ENCODE measurements around the gene REPIN1. TPM values are rescaled to one million over a fixed set of nuclear protein-coding genes. Genes with fewer than 3 reads are reported as not detected.
A peak's percentile ranks its signal among the peaks of the same experiment; 100 is the strongest.

REPIN1 gene
- 100 to 1,000 TPM in 1 of 5 experiments, 10 to 100 TPM in 4; 68.5 to 103 (median 79.7) TPM for total RNA-seq
- 10 to 100 TPM; 46.7 to 77.0 TPM for polyA plus RNA-seq
- 79.1 reads per million, percentile 80 among the genes with 10 or more reads in this experiment for total RNA-seq

GRCh38 chr7:150368096-150368883 lies at the start of gene REPIN1:
Gene REPIN1, plus strand, starts transcription at chr7:150368822. Its CDS starts 890 bp downstream, at chr7:150369712.
- no peaks in the 10 kb centered on the region for H3K27me3 Mint-ChIP-seq
- peaks cover 24 to 67% (median 58%) of the 10 kb centered on the region in 7 donors for H3K4me1 Mint-ChIP-seq
- intact Hi-C loops (cut with micrococcal nuclease): loop anchor here (1.0 to 5.0 kb wide), 5 partner anchors 11 to 691 kb away; partner anchors contain the start of genes ACTR3C (in 1 of the 2), LRRC61 (in 1 of the 2) and SLC4A2 (in 1 of the 2)
- ChIA-PET CTCF (interaction anchor here (0.7 to 1.6 kb wide), 6 partner anchors 9 to 636 kb away, joined by 3 to 5 read pairs (median 4); a partner anchor contains a TSS), POLR2A (interaction anchor here (0.8 to 3.5 kb wide), 16 partner anchors 10 to 645 kb away, joined by 3 to 62 read pairs (median 5); partner anchors contain the start of genes ACTR3C, GIMAP4, GIMAP7 and LRRC61)
- H3K27ac ChIP-seq (ENCODE audit: low read depth, low read length): peak within 1 kb of the TSS; percentile 83
- DNase-seq: peak; percentile 65 to 88 (median 80)
- H3K36me3 Mint-ChIP-seq: peaks cover 0 to 13% (median 5%) of the 10 kb centered on the region in 5 donors
- peaks cover 0 to 24% (median 2%) of the 10 kb centered on the region in 3 experiments for H3K36me3 ChIP-seq (ENCODE audit: control insufficient read depth in 2 of 3, insufficient read depth in 3 of 3, low read length in 3 of 3)
- H3K4me3 Mint-ChIP-seq: peak within 1 kb of the TSS; percentile 91 to 97 (median 95)
- H3K9me3 Mint-ChIP-seq: no peaks in the 10 kb centered on the region
- peaks cover 11 to 39% of the 10 kb centered on the region in 2 donors for H3K4me1 ChIP-seq (ENCODE audit: control insufficient read depth in 2 of 2, insufficient read depth in 2 of 2, low read length in 2 of 2)
- no peaks in the 10 kb centered on the region for H3K9me3 ChIP-seq (ENCODE audit: control insufficient read depth in 2 of 3, low read length in 3 of 3)
- H3K27me3 ChIP-seq (ENCODE audit: control insufficient read depth in 2 of 2, insufficient read depth in 2 of 2, low read length in 2 of 2): no peaks in the 10 kb centered on the region
- peak; percentile 74 for ATAC-seq
- peak within 1 kb of the TSS; percentile 88 to 97 (median 95) for H3K27ac Mint-ChIP-seq
- peak within 1 kb of the TSS; percentile 99 for H3K4me3 ChIP-seq (ENCODE audit: low read length)

- H3K36me3 Mint-ChIP-seq: peaks cover 5 to 33% (median 17%) of the 10 kb centered on the region in 5 donors
- peaks cover 25 to 51% (median 47%) of the 10 kb centered on the region in 7 donors for H3K4me1 Mint-ChIP-seq
- ChIA-PET POLR2A (interaction anchor here (0.7 to 3.0 kb wide), 3 partner anchors 48 to 247 kb away, joined by 3 to 15 read pairs (median 3); a partner anchor contains a TSS), CTCF (no interaction called here)
- peak overlapping the region; percentile 88 to 100 (median 96) for H3K4me3 Mint-ChIP-seq
- Histone ChIP-seq H3K4me3 (ENCODE audit: low read length) (peak overlapping the region; percentile 95), H3K27me3 (ENCODE audit: control insufficient read depth in 2 of 2, insufficient read depth in 2 of 2, low read length in 2 of 2) (no peaks in the 10 kb centered on the region), H3K9me3 (ENCODE audit: control insufficient read depth in 2 of 3, low read length in 3 of 3) (no peaks in the 10 kb centered on the region), H3K4me1 (ENCODE audit: control insufficient read depth in 2 of 2, insufficient read depth in 2 of 2, low read length in 2 of 2) (peaks cover 5 to 21% of the 10 kb centered on the region in 2 donors), H3K36me3 (ENCODE audit: control insufficient read depth in 2 of 3, insufficient read depth in 3 of 3, low read length in 3 of 3) (peaks cover 0 to 14% (median 0%) of the 10 kb centered on the region in 3 experiments), H3K27ac (ENCODE audit: low read depth, low read length) (peak overlapping the region; percentile 85)
- peak overlapping the region; percentile 26 to 99 (median 97) for H3K27ac Mint-ChIP-seq
- peaks cover 0 to 2% (median 0%) of the 10 kb centered on the region in 11 donors for H3K9me3 Mint-ChIP-seq
- ATAC-seq (no peak), DNase-seq (no peak)
- intact Hi-C loops (cut with micrococcal nuclease): loop anchor here (2.0 to 5.0 kb wide), 6 partner anchors 36 to 706 kb away; partner anchors contain the start of genes ZNF775 (in 2 of the 2), ABCB8 (in 1 of the 2) and REPIN1 (in 1 of the 2)
- no peaks in the 10 kb centered on the region for H3K27me3 Mint-ChIP-seq
These were observed 46.9 kb upstream of the REPIN1 start for GRCh38 chr7:150321788-150322113.

GRCh38 chr7:150322114-150322832 lies 46.3 kb upstream of the REPIN1 start:
- Histone ChIP-seq H3K27me3 (ENCODE audit: control insufficient read depth in 2 of 2, insufficient read depth in 2 of 2, low read length in 2 of 2) (no peaks in the 10 kb centered on the region), H3K4me1 (ENCODE audit: control insufficient read depth in 2 of 2, insufficient read depth in 2 of 2, low read length in 2 of 2) (peaks cover 5 to 21% of the 10 kb centered on the region in 2 donors), H3K27ac (ENCODE audit: low read depth, low read length) (peak overlapping the region; percentile 85), H3K9me3 (ENCODE audit: control insufficient read depth in 2 of 3, low read length in 3 of 3) (no peaks in the 10 kb centered on the region), H3K4me3 (ENCODE audit: low read length) (peak overlapping the region; percentile 95), H3K36me3 (ENCODE audit: control insufficient read depth in 2 of 3, insufficient read depth in 3 of 3, low read length in 3 of 3) (peaks cover 0 to 20% (median 0%) of the 10 kb centered on the region in 3 experiments)
- ATAC-seq (peak; percentile 65), DNase-seq (peak in 8 of 9 donors; percentile 14 to 64 (median 38))
- Mint-ChIP-seq H3K27ac (peak overlapping the region; percentile 91 to 99 (median 97)), H3K4me3 (peak overlapping the region; percentile 88 to 100 (median 96)), H3K4me1 (peaks cover 25 to 55% (median 47%) of the 10 kb centered on the region in 7 donors), H3K36me3 (peaks cover 10 to 37% (median 17%) of the 10 kb centered on the region in 5 donors), H3K9me3 (peaks cover 0 to 2% (median 0%) of the 10 kb centered on the region in 11 donors), H3K27me3 (no peaks in the 10 kb centered on the region)
- ChIA-PET CTCF (no interaction called here), POLR2A (interaction anchor here (0.7 to 3.0 kb wide), 4 partner anchors 45 to 247 kb away, joined by 3 to 15 read pairs (median 4); a partner anchor contains a TSS)
- intact Hi-C loops (cut with micrococcal nuclease): loop anchor here (2.0 to 5.0 kb wide), 6 partner anchors 35 to 705 kb away; partner anchors contain the start of genes ZNF775 (in 2 of the 2), ABCB8 (in 1 of the 2) and REPIN1 (in 1 of the 2)

GRCh38 chr7:150322833-150323681 lies 45.6 kb upstream of the REPIN1 start, which contains the start of the genes ACTR3C and LRRC61:
Gene ACTR3C, minus strand, starts transcription at chr7:150323545. Its CDS starts 28,249 bp downstream, at chr7:150295296.
Gene LRRC61, plus strand, starts transcription at chr7:150323355. Its CDS starts 13,507 bp downstream, at chr7:150336862.
- intact Hi-C loops (cut with micrococcal nuclease): loop anchor here (1.0 to 5.0 kb wide), 8 partner anchors 34 to 704 kb away; partner anchors contain the start of genes ZNF775 (in 2 of the 2), ABCB8 (in 1 of the 2) and REPIN1 (in 1 of the 2)
- peak within 1 kb of the TSS; percentile 95 for H3K4me3 ChIP-seq (ENCODE audit: low read length)
- H3K27ac Mint-ChIP-seq: peak within 1 kb of the TSS; percentile 94 to 99 (median 98)
- no peaks in the 10 kb centered on the region for H3K27me3 ChIP-seq (ENCODE audit: control insufficient read depth in 2 of 2, insufficient read depth in 2 of 2, low read length in 2 of 2)
- H3K36me3 Mint-ChIP-seq: peaks cover 10 to 39% (median 15%) of the 10 kb centered on the region in 5 donors
- ATAC-seq: peak; percentile 67
- peak within 1 kb of the TSS; percentile 88 to 100 (median 98) for H3K4me3 Mint-ChIP-seq
- peak; percentile 23 to 75 (median 41) for DNase-seq
- ChIA-PET POLR2A (interaction anchor here (0.8 to 3.0 kb wide), 7 partner anchors 11 to 245 kb away, joined by 3 to 15 read pairs (median 3); partner anchors contain the start of gene GIMAP4), CTCF (no interaction called here)
- H3K4me1 Mint-ChIP-seq: peaks cover 25 to 57% (median 44%) of the 10 kb centered on the region in 7 donors
- H3K9me3 ChIP-seq (ENCODE audit: control insufficient read depth in 2 of 3, low read length in 3 of 3): no peaks in the 10 kb centered on the region
- H3K4me1 ChIP-seq (ENCODE audit: control insufficient read depth in 2 of 2, insufficient read depth in 2 of 2, low read length in 2 of 2): peaks cover 5 to 21% of the 10 kb centered on the region in 2 donors
- H3K27me3 Mint-ChIP-seq: no peaks in the 10 kb centered on the region
- H3K27ac ChIP-seq (ENCODE audit: low read depth, low read length): peak within 1 kb of the TSS; percentile 85
- H3K36me3 ChIP-seq (ENCODE audit: control insufficient read depth in 2 of 3, insufficient read depth in 3 of 3, low read length in 3 of 3): peaks cover 0 to 27% (median 0%) of the 10 kb centered on the region in 3 experiments
- H3K9me3 Mint-ChIP-seq: peaks cover 0 to 2% (median 0%) of the 10 kb centered on the region in 11 donors

GRCh38 chr7:150323682-150324372 lies 44.8 kb upstream of the REPIN1 start:
- CTCF ChIA-PET: no interaction called here
- no peaks in the 10 kb centered on the region for H3K27me3 Mint-ChIP-seq

More at GRCh38 chr7:150323682-150324372, 44.8 kb upstream of the REPIN1 start:
- peak overlapping the region; percentile 88 to 100 (median 98) for H3K4me3 Mint-ChIP-seq
- Histone ChIP-seq H3K27ac (ENCODE audit: low read depth, low read length) (peak overlapping the region; percentile 85), H3K27me3 (ENCODE audit: control insufficient read depth in 2 of 2, insufficient read depth in 2 of 2, low read length in 2 of 2) (no peaks in the 10 kb centered on the region), H3K4me3 (ENCODE audit: low read length) (peak overlapping the region; percentile 95), H3K4me1 (ENCODE audit: control insufficient read depth in 2 of 2, insufficient read depth in 2 of 2, low read length in 2 of 2) (peaks cover 5 to 21% of the 10 kb centered on the region in 2 donors), H3K9me3 (ENCODE audit: control insufficient read depth in 2 of 3, low read length in 3 of 3) (no peaks in the 10 kb centered on the region), H3K36me3 (ENCODE audit: control insufficient read depth in 2 of 3, insufficient read depth in 3 of 3, low read length in 3 of 3) (peaks cover 0 to 35% (median 0%) of the 10 kb centered on the region in 3 experiments)
- H3K9me3 Mint-ChIP-seq: peaks cover 0 to 2% (median 0%) of the 10 kb centered on the region in 11 donors
- H3K4me1 Mint-ChIP-seq: peaks cover 25 to 57% (median 44%) of the 10 kb centered on the region in 7 donors
- H3K36me3 Mint-ChIP-seq: peaks cover 10 to 39% (median 18%) of the 10 kb centered on the region in 5 donors
- ATAC-seq (peak; percentile 34), DNase-seq (peak in 1 of 9 donors; percentile 34)
- POLR2A ChIA-PET: interaction anchor here (0.8 to 3.0 kb wide), 7 partner anchors 11 to 244 kb away, joined by 3 to 15 read pairs (median 3); partner anchors contain the start of gene GIMAP4
- peak overlapping the region; percentile 93 to 99 (median 98) for H3K27ac Mint-ChIP-seq
- intact Hi-C loops (cut with micrococcal nuclease): loop anchor here (1.0 to 5.0 kb wide), 8 partner anchors 33 to 703 kb away; partner anchors contain the start of genes ZNF775 (in 2 of the 2), ABCB8 (in 1 of the 2) and REPIN1 (in 1 of the 2)
